Epithelial cell of esophagus (primary cell): ENCODE data around the gene SLC38A4.
A peak's percentile ranks its signal among the peaks of the same experiment; 100 is the strongest.
"Not testable (repeated sequence)": the region's sequence is repeated elsewhere in the genome, so short reads cannot be mapped to it uniquely, and the experiment has no call there.

ENCODE experiments used
- DNase-seq: peaks from one replicate; pipeline ENCODE4 v3.0.0; 2010; ENCODE audit warnings: low read depth
- H3K4me3 ChIP-seq: 2 replicates; pipeline ENCODE4 v1.5.1; 2011; ENCODE audit warnings: mild to moderate bottlenecking, low read length, control low read depth
- CTCF ChIP-seq: IDR thresholded peaks from 2 replicates; pipeline ENCODE4 v1.5.1; 2011; ENCODE audit warnings: low read depth, mild to moderate bottlenecking, low read length, control low read depth, inconsistent platforms; ENCODE audit not compliant: insufficient read depth; ENCODE audit errors: missing control alignments

The SLC38A4 gene

DNA sequence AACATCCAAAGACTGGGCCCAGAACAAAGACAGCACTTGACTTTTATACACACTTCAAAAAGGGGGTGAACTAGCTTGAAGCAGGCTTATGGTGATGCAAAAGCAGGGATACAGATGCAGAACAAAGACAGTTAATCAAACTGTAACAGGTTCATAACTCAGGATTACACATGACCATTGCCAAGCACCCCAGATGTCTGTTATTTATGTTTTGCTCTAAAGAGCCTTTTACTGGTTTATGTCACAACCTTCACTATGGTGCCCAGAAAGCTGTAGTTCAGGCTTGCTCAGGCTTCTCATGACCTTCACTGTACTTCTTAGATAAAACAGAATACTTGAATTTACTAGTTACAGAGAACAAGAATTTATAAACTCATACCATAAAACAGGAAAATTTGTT lies 31.7 kb upstream of the SLC38A4 start:
- no peak overlapping the region for H3K4me3 ChIP-seq
- no peak for TF ChIP-seq CTCF
- DNase-seq, result no peak

- no peak for TF ChIP-seq CTCF
- no peak for DNase-seq
- no peak overlapping the region for H3K4me3 ChIP-seq
These were observed 30.0 kb upstream of the SLC38A4 start for GRCh38 chr12:46855760-46856159.

- H3K4me3 ChIP-seq, DNase-seq: not testable (repeated sequence)
These were observed 28.4 kb upstream of the SLC38A4 start for GRCh38 chr12:46854188-46854587.

DNA sequence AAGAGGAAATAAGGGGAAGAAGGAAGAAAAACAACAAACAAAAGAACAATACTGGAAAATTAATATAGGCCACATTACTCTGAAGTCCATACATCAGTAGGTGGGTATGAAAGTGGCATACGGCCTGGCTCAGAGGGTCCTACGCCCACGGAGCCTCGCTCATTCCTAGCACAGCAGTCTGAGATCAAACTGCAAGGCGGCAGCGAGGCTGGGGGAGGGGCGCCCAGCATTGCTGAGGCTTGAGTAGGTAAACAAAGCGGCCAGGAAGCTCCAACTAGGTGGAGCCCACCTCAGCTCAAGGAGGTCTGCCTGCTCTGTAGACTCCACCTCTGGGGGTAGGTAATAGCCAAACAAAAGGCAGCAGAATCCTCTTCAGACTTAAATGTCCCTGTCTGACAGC lies 23.0 kb upstream of the SLC38A4 start:
- not testable (repeated sequence) for H3K4me3 ChIP-seq

GRCh38 chr12:46847001-46847400 lies 21.2 kb upstream of the SLC38A4 start:
- no peak for TF ChIP-seq CTCF
- DNase-seq, result no peak
- H3K4me3 ChIP-seq, result no peak overlapping the region

More for the DNA sequence above, 23.0 kb upstream of the SLC38A4 start:
- not testable (repeated sequence) for DNase-seq

GRCh38 chr12:46843811-46844210 lies 18.0 kb upstream of the SLC38A4 start:
- H3K4me3 ChIP-seq, result no peak overlapping the region
- TF ChIP-seq CTCF, result no peak

DNA sequence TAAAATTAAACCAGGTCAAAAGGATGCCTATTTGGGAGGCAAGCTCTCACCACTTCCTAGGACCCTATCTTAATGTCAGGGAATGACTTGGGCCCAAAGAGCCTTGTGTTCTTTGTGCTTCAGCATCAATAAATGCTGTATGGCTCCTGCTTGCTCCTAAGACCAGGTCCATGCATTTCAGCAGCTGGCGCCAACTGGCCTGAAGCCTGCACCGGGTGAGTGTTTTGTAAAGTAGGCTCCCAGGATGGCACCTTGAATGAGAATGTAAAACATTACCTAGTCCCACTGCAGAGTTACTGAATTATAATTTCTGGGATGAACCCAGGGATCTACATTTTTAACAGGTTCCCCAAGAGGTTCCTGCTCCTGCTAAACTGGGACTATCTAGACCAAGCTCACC lies 16.1 kb upstream of the SLC38A4 start:
- H3K4me3 ChIP-seq, result no peak overlapping the region
- DNase-seq, result no peak
- TF ChIP-seq CTCF, result no peak

More at GRCh38 chr12:46843811-46844210, 18.0 kb upstream of the SLC38A4 start:
- no peak for DNase-seq

- no peak for TF ChIP-seq CTCF
- H3K4me3 ChIP-seq, result no peak overlapping the region
- DNase-seq, result peak; percentile 49
These were observed 14.2 kb upstream of the SLC38A4 start for GRCh38 chr12:46839964-46840363.
